ENCODE measurements around the gene LRRC49.

- TF ChIP-seq CTCF (IDR thresholded peaks at IDR 0.05 in 2 of 3, conservative IDR thresholded peaks at IDR 0.05 in 1 of 3; ENCODE audit: borderline replicate concordance in 1 of 3, insufficient read depth in 1 of 3, low read depth in 2 of 3, low read length in 2 of 3) = peak; percentile 36 to 56 (median 39); a peak in 5 of 6 replicates
- TF ChIP-seq ZBTB33 (IDR thresholded peaks at IDR 0.05; ENCODE audit: extremely low read depth, insufficient replicate concordance, low read length) = no peak
- no peak for TF ChIP-seq MAX (IDR thresholded peaks at IDR 0.05)
- no peak for TF ChIP-seq SRF (IDR thresholded peaks at IDR 0.05; ENCODE audit: low read depth)
Measured at GRCh38 chr15:70974004-70974832, 81.6 kb downstream of the LRRC49 start.
